HepG2 (cell line): ENCODE measurements around the gene HABP4. TPM values are rescaled to one million over a fixed set of nuclear protein-coding genes. Genes with fewer than 3 reads are reported as not detected.

Experiments used
- CBFB ChIP-seq: sonication (generic); formaldehyde crosslinking; IDR thresholded peaks from 2 replicates; pipeline ENCODE4 v1.4.0; 2020; ENCODE audit warnings: missing genetic modification reagents
- DZIP1 ChIP-seq: sonication (generic); formaldehyde crosslinking; IDR thresholded peaks from 2 replicates; pipeline ENCODE4 v1.5.0; 2020; ENCODE audit warnings: mild to moderate bottlenecking, missing genetic modification reagents
- EZH2 ChIP-seq: conservative IDR thresholded peaks from 2 replicates; pipeline ENCODE4 v1.6.1; 2012; ENCODE audit warnings: mild to moderate bottlenecking, low read depth, low read length, moderate library complexity
- HNRNPK ChIP-seq: fragments of 200-400 bp; formaldehyde crosslinking; IDR thresholded peaks from 2 replicates; pipeline ENCODE4 v1.6.1; 2018; ENCODE audit warnings: low read length, low read depth, moderate library complexity, mild to moderate bottlenecking; ENCODE audit not compliant: poor library complexity, severe bottlenecking
- MBD4 ChIP-seq: IDR thresholded peaks from 2 replicates; pipeline ENCODE4 v1.6.1; 2012; ENCODE audit warnings: low read length, inconsistent platforms, borderline replicate concordance
- MED13 ChIP-seq: sonication (generic); formaldehyde crosslinking; IDR thresholded peaks from 2 replicates; pipeline ENCODE4 v1.5.0; 2020; ENCODE audit warnings: missing genetic modification reagents
- NCOA1 ChIP-seq: sonication (generic); formaldehyde crosslinking; IDR thresholded peaks from 2 replicates; pipeline ENCODE4 v1.9.0; 2021; ENCODE audit warnings: missing genetic modification reagents
- NFYB ChIP-seq: sonication (generic); formaldehyde crosslinking; IDR thresholded peaks from 2 replicates; pipeline ENCODE4 v1.4.0; 2020; ENCODE audit warnings: missing genetic modification reagents
- PHF5A ChIP-seq: IDR thresholded peaks from one replicate; pipeline ENCODE4 v1.6.1; 2018; ENCODE audit warnings: low read depth, missing genetic modification reagents; ENCODE audit not compliant: unreplicated experiment
- RFX1 ChIP-seq: fragments of 450-650 bp; IDR thresholded peaks from 2 replicates; pipeline ENCODE4 v1.6.1; 2017
- SIX1 ChIP-seq: sonication (generic); formaldehyde crosslinking; IDR thresholded peaks from 2 replicates; pipeline ENCODE4 v1.4.0; 2020; ENCODE audit warnings: missing genetic modification reagents, borderline replicate concordance
- ZBTB4 ChIP-seq: sonication (generic); formaldehyde crosslinking; IDR thresholded peaks from 2 replicates; pipeline ENCODE4 v1.4.0; 2020; ENCODE audit warnings: missing genetic modification reagents, mild to moderate bottlenecking, borderline replicate concordance
- ZNF276 ChIP-seq: sonication (generic); formaldehyde crosslinking; IDR thresholded peaks from 2 replicates; pipeline ENCODE4 v1.4.0; 2020; ENCODE audit warnings: mild to moderate bottlenecking, low read depth, missing genetic modification reagents
- ZNF281 ChIP-seq: sonication (generic); formaldehyde crosslinking; IDR thresholded peaks from 2 replicates; pipeline ENCODE4 v1.4.0; 2020; ENCODE audit warnings: missing genetic modification reagents, borderline replicate concordance
- ZNF570 ChIP-seq: sonication (generic); formaldehyde crosslinking; IDR thresholded peaks from 2 replicates; pipeline ENCODE4 v1.4.0; 2020; ENCODE audit warnings: mild to moderate bottlenecking, missing genetic modification reagents, borderline replicate concordance
- ZNF703 ChIP-seq: sonication (generic); formaldehyde crosslinking; IDR thresholded peaks from 2 replicates; pipeline ENCODE4 v1.5.1; 2020; ENCODE audit warnings: missing genetic modification reagents, mild to moderate bottlenecking, moderate library complexity, borderline replicate concordance
- ZNF747 ChIP-seq: sonication (generic); formaldehyde crosslinking; IDR thresholded peaks from 2 replicates; pipeline ENCODE4 v1.8.1; 2023; ENCODE audit warnings: missing genetic modification reagents, mild to moderate bottlenecking, borderline replicate concordance
- ZNF788 ChIP-seq: sonication (generic); formaldehyde crosslinking; IDR thresholded peaks from 2 replicates; pipeline ENCODE4 v1.5.0; 2020; ENCODE audit warnings: mild to moderate bottlenecking, missing genetic modification reagents, borderline replicate concordance
- polyA plus RNA-seq, 8 experiments: library from polyadenylated mRNA; depleted of rRNA in 3 of 8; stranded (reverse) in 7 of 8; unstranded in 1 of 8; fragments of >200 nt; fragmentation: Illumina TruSeq in 4 of 8; extraction: Trizol in 4 of 8; gene quantifications; 2 replicates each; pipeline versions ENCODE4 v1.2.1 to v1.2.3, GENCODE V29; 2011 to 2016; ENCODE audit warnings: low read depth in 4 of 8, missing spikeins in 1 of 8, mixed read lengths in 1 of 8; ENCODE audit not compliant: insufficient read depth in 1 of 8
- total RNA-seq, 5 experiments: library from RNA; depleted of rRNA; stranded (reverse); fragments of >200 nt; fragmentation: Illumina TruSeq; extraction: Trizol; gene quantifications; 2 replicates each; pipeline ENCODE4 v1.2.3, GENCODE V29; 2016; ENCODE audit warnings: low read depth in 1 of 5

Gene HABP4
- total and polyA plus RNA-seq, 2 of the 13 experiments (the other 11 are each of a cell fraction or from before 2014, with no cell fraction given), result 14.3 to 26.6 TPM

- no peak for TF ChIP-seq ZNF281 (CRISPR knock-in tag)
- TF ChIP-seq CBFB (CRISPR knock-in tag), result no peak; the same call in 1 of the 2 replicates
- TF ChIP-seq EZH2, result no peak
- TF ChIP-seq PHF5A, result peak; percentile 28
- no peak for TF ChIP-seq DZIP1 (CRISPR knock-in tag)
- peak; percentile 96 for TF ChIP-seq NFYB (CRISPR knock-in tag)
- TF ChIP-seq ZNF703 (CRISPR knock-in tag), result 0 out of 2 replicates have a peak, but pooled peaks have one; percentile 76
- TF ChIP-seq ZNF788 (CRISPR knock-in tag), result peak; percentile 69; the same call in 1 of the 2 replicates
- TF ChIP-seq ZBTB4 (CRISPR knock-in tag), result no peak
- peak; percentile 76; the same call in 1 of the 2 replicates for TF ChIP-seq NCOA1 (CRISPR knock-in tag)
- no peak for TF ChIP-seq SIX1
- TF ChIP-seq MED13 (CRISPR knock-in tag), result no peak; the same call in 1 of the 2 replicates
- TF ChIP-seq RFX1, result no peak
- TF ChIP-seq HNRNPK, result no peak
- no peak for TF ChIP-seq ZNF276 (CRISPR knock-in tag)
- TF ChIP-seq ZNF747 (CRISPR knock-in tag), result peak; percentile 24
- TF ChIP-seq ZNF570 (CRISPR knock-in tag), result no peak
- TF ChIP-seq MBD4, result no peak
These were observed 31.7 kb upstream of the HABP4 start, which contains the start of gene ZNF367 (continued) for GRCh38 chr9:96418083-96418919.
